GM21528 (cell line): ENCODE results near the gene JUND.

ENCODE experiments used
- ATAC-seq: cut with Tn5 transposase; IDR thresholded peaks from one replicate; pipeline ENCODE4 v1.9.1; 2021; ENCODE audit warnings: mild to moderate bottlenecking, moderate library complexity; ENCODE audit not compliant: unreplicated experiment, low FRiP score

Gene JUND

DNA sequence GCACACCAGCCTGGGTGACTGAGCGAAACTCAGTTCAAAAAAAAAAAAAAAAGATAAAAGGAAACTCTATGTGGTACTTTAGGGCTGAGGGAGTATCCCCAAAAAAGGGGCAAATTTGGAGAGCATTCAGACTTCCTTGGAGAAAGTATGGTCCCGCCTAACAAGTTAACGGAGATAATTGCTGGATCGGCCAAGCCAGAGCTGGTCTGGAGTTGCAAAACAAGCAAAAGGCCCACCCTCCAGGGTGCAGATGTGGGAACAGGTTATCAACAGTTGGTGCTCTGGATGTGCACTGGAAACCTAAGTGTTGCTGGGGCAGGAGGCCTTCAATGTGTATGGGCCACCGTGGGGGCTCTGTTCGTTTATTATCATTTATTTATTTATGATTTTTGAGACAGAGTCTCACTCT is 10.0 kb downstream of the JUND start:
- no peak for ATAC-seq

DNA sequence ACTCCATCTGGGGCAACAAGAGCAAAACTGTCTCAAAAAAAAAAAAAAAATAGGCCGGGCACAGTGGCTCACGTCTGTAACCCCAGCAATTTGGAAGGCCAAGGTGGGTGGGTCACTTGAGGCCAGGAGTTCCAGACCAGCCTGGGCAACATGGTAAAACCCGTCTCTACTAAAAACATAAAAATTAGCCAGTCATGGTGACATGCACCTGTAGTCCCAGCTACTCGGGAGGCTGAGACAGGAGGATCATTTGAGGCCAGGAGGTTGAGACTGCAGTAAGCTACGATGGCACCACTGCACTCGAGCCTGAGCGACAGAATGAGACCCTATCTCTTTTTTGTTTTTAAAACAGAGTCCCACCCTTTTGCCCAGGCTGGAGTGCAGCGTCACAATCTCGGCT is 11.1 kb downstream of the JUND start:
- ATAC-seq: no peak

DNA sequence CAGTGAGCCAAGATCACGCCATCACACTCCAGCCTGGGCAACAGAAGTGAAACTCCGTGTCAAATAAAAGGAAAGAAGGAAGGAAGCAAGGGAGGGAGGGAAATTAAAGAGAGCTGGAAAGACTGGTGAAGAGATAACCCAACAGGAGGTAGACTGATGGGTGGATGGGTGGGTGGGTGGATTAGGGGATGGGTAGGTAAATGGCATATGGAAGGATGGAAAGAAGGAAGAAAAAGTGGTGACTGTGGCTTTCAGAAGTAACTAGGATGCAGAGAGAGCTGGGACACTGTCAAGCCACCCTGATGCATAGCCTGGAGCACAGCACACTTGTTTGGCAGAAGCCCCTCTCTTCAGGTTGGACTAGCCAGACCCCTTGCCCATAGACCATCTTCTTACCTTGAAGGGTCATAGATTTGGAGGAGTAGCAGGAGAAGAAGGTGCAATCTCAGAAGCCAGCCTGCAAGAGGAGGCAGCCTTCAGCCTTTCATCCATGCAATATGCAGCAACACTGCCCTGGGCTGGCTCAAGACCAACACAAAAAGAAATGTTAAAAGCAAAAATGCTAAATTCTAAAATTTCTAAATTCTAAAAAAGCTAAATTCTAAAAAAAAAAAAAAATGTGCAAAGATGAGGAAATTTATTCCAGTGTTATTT is 12.2 kb downstream of the JUND start:
- ATAC-seq: no peak

DNA sequence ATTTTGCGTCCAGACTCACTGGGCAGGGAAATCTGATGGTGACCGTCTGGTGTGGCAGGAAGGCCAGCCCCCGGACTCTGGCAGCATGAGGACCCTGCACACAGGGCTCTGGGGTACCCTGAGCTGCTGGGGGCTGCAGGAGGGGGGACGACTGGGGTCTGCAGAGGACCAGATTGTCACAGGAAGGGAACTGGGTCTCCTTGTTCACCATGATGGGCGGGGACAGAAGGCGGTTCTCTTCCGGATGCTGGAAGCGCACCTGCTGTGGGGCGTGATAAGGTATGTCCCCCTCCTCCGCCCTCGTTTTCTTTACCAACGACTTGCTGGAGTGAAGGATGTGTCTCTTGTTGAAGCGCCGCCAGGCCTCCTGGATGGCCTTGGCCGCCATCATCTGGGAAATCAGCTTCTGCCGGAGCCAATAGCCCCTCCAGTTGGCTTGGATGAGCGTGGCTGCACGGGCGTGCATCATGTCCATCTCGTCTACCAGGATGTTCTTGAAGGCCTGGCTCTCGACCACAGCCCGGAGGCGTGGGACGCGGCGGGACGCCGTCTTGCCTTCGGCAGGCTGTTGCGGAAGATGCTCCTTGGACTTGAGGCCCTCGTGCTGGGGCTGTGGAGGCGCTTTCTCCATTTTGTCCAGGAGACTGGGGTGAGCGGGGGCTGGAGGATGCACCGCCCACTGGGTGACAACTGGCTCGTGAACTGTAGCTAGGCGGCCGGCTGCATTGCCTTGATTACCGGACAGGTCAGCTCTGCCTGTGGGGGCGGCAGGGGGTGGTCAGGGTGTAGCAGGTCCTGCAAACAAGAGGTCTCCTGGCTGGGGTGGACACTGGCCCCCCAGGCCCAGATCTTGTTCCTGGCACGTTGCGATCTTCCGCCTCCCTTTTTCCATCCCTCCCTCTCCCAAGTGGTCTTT is 14.4 kb downstream of the JUND start:
- no peak for ATAC-seq

DNA sequence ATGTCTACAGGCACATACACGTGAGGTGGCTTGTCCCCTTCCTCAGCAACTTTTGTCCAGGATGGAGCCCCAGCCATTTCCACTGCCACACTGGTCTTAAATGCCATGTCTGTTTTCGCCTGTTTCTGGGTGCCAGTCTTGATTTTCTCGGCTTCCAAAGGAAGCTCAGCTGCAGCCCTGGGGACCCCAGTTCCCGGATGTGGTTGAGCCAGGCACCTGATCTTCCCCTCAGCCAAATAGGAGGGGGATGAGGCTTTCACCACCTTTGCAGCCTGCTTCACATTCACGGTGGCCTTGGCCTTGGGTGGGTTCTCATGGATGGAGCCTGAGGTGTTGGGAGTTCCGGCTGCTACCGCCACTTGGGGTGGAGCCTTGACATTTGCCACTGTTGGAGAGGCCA is 15.8 kb downstream of the JUND start:
- no peak for ATAC-seq

DNA sequence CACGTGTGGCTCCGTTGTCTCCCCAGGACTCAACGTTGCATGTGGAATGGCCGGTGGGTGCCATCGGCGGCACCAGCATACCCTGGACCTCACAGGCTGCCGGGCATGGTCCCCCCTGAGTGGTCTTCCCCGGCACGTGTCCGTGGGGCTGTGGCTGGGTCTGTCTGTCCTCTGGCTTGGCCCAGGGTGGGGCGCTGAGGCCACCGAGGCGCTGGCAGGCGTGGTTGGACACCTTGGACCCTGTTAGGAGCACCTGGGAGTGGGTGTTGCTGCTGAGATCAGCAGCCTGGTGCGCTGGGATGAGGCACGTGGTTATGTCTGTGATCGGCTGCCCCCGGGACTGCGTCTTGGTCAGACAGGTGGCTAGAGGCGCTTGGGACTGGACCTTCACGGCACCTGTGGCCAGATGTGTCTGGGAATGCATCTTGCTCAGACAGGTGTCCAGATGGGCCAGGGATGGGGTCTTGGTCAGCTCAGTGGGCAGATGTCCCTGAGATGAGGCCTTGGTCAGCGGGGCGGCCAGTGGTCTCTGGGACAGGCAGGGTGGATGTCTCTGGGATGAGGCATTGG is 16.4 kb downstream of the JUND start:
- ATAC-seq: no peak

DNA sequence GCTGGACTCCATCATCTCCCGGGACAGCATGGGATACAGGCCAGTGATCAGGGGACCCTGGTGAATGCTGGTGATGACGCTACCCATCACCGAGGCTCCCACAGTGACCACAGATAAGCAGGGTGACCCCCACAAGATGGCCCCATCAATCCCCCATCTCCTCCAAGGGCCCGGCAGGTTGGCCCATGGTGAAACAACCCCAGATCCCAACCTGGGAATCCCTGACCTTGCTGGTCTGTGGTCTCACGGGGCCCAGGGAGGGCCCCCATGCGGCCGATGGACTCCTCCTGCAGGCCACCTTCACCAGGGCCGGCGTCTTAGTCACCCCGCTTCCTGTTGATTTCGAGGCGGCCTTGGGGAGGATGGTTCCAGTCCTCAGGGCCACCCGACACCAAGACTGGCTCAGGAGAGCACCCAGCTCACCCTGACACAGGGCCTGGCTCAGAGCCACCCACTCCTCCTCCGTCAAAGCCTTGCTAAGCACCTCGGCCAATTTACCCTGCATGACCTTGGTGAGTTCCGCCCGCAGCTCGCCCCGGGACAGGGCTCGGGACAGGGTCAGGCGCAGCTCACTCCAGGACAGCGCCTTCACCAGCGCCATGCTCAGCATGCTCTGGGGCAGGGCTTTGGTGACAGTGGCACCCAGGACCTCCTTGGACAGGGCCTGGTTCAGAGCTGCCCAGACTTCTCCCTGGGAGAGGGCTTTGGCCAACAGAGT is 17.1 kb downstream of the JUND start:
- no peak for ATAC-seq

DNA sequence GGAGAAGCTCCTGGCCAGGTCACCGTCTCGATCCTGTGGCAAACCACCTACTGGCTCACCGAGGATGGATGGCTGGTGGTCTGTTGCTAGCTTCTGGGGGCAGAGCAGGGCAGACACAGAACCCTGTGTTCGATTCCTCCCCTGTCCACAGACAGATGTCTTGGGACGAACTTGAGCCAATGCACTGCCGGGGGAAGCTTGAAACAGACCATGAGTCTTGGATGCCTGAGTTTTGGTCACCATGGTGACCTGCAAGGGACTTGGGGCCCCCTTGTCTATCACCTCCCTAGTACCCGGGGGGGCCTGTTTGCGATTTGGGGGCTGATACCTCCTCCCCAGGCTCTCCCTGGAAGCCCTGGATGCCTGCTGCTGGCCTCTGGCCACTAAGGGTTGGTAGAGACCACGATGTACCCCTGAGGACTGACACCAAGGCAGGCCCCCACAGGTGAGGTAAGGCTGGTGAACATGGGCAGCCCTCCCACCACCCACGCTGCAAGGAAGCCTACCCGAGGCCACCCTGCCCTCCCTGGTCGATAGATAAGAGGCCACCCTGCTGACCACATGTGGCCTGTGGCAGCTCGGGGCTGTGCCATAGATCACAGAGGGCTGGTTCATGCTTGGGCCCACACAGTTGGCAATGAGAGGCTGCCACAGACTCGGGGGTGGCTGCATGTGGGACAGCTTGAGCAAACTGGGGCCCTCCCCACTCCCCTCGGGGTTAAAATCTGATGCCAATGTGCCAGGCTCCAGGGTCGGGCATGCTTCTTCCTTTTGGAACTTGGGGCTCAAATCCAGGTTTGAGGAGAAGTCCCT is 17.9 kb downstream of the JUND start:
- ATAC-seq: no peak

DNA sequence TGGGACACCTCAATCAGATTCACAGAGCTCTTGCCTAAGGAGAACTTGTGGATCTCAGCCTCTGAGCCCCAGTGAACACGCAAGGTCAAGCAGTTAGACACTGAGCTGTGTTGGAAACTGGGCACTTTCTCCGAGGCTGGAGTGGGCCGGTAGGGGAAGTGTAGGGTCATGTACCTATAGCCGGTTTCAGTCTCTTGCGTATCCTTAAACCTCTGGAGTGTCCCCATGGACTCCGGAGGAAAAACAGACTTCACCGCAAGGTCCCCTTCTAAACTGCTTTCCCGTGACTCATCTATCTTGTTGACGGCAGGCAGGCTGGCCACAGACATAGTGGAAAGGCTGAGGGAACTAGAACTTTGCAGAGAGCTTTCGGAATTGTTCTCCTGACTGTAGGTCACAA is 18.5 kb downstream of the JUND start:
- ATAC-seq: no peak

DNA sequence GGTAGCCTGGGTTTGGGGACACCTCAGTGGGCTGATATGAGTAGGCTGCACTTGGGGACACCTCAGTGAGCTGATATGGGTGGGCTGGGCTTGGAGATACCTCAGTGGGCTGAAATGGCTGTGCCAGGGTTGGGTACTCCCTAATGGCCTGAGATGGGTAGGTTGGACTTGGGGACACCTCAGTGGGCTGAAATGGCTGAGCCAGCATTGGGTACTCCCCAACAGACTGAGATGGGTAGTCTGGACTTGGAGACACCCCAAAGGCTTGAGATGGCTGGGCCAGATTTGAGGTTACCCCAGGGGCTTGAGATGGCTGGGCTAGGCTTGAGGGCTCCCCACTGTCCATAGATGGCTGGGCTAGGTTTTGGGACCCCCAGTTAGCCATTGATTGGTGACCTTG is 19.3 kb downstream of the JUND start:
- ATAC-seq: no peak

DNA sequence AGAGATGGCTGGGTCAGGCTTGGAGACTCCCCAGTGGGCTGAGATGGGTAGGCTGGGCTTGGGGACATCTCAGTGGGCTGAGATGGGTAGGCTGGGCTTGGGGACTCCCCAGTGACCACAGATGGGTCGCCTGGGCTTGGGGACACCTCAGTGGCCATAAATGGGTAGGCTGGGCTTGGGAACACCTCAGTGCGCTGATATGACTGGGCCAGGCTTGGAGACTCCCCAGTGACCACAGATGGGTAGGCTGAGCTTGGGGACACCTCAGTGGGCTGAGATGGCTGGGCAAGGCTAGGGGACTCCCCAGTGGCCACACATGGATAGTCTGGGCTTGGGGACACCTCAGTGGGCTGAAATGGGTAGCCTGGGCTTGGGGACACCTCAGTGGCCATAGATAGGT is 19.9 kb downstream of the JUND start:
- ATAC-seq: no peak

DNA sequence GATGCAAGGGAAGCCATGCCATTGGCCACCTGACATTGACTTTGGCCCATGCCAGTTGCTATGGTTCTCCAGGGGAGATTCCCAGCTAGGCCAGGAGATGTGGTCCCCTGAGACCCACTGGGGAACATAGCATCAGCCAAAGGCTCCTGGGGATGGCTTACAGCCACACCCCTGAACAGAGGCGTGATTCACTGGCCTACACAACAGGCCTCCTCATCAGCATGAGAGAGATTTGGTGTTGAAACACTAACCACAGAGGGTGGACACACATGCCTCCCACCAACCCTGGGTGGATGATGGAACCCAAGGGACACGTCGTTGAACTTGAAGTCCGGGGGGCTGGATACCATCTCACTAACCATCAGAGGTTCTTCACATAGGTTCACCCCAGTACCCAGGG is 21.5 kb downstream of the JUND start:
- no peak for ATAC-seq

DNA sequence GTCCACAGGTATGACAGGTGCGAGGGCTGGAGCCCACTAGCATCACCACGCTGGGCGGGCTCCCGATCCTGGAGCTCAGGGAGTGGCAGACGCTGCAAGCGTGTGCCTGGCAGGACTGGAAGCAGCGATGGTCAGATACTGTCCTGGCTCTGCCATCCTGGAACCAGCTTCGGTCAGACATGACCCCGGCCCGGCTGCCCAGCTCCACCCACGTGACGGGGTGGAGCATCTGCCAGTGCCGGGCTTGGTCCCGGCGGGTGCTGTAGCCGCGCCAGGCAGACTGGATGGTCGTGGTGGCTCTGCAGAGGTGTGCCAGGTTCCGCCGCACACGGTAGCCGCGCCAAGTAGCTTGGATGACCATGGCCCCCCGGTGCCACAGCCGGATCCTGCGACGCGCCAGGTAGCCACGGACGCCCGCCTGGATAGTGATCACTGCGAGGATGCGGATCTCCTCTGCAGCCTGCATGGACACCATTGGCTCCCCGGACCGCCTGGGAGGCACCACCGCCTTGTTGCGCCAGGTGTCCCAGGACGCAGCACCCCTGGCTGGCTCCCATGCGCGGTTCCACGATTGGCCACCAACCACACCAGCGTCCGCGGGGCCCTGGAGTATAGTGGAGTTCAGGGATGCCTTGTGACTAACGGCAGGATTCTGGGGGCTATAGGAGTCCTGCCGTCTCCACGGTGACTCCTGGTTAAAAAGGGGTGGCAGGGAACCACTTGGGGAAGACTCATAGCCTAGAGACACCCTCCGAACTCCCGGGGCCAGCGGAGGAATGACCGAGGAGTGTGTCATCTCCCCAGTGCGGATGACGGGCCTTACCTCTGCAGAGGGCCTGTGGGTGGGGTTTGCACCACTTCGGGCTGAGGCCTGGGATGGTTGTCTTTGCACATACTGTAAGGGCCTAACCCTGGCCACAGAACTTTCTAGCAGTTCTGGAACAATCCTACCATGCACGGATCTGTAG is 23.6 kb downstream of the JUND start:
- ATAC-seq: no peak

DNA sequence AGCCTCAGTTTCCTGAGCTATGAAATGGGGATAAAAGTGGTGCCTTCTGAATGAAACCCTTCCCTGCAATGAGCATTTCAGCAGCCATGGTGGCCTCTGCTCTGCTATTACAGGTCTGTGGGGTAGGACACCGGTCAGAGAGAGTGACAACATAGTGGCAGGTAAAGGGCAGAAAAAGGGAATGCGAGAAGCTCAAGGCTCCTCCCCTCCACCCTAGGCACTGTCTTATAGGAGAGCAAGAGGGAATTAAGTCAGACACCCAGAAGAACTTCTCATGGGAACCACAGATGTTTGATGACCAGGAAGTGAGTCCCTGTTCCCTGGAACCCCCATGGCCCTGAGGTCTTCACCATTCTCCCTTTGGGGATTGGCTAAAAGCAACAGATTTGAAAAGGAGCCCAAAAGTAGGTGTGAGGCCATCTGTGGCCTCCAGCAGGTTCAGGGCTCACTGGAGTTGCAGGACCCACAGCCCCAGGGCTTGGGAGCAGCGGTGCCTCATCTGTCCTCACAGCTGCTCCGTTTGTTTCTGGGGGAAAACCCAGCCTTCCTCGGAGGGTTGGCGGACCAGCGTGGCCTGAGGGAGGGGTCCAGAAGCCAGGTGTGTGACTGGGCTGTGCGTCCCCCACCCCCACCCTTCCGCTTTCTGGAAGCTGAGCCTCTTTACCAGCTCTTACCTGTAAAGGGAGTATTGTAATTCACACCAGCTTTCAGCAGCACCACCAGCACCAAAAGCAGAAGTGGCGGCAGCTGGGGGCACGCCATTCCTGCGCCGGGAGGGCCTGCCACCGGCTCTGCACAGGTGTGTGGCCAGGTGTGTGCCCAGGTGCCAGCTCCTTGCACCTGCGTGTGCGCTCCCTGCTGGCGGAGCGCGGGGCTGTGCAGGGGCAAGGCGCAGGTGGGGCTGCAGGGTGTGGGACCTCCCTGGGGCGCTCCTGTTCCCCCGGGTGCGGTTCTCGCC is 26.6 kb downstream of the JUND start:
- ATAC-seq: no peak

DNA sequence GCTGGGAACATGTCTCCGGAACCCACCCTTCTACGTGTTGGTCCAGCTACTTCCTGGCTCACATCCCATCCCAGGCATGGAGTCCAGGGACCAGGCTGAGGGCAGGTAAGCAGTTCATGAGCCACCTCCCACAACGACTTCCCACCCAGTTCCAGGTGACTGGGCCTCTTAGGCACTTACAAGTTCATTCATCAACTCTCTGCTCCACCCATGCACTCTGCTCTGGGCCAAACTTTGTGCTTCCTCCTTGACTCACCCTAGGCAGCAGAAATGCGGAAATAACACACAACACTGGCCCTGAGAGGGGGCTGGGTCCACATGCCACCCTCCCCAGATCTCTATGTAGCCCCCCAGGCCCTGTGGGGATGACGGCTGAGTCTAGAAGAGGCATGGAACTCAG is 27.7 kb downstream of the JUND start:
- no peak for ATAC-seq

DNA sequence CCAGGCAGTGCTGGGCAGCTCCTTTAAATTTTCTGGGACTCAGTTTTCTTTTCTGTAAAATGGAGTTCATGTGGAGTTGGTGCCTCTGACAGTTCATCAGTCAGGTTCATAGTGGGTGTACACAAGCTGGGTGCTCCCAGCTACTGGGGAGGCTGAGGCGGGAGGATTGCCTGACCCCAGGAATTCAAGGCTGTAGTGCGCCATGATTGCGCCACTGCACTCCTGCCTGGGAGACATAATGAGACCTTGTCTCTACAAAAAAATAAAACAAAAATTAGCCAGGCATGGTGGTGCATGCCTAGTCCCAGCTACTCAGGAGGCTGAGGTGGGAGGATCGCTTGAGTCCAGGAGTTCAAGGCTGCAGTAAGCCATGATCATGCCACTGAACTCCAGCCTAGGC is 28.3 kb downstream of the JUND start:
- ATAC-seq: no peak

DNA sequence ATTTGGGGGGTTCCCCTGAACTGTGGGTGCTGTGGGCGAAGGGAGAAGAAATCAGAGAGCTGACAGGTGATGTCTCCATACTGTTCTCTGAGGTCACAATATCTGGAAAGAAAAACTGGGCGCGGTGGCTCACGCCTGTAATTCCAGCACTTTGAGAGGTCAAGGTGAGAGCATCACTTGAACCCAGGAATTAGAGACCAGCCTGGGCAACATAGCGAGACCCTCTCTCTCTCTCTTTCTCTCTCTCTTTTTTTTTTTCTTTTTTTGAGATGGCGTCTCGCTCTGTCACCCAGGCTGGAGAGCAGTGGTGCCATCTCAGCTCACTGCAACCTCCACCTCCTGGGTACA is 29.1 kb downstream of the JUND start:
- no peak for ATAC-seq
